GM19438 (cell line): ENCODE results near the gene C1QTNF9.
"Not testable (repeated sequence)": the region's sequence is repeated elsewhere in the genome, so short reads cannot be mapped to it uniquely, and the experiment has no call there.

Experiments used
- ATAC-seq: cut with Tn5 transposase; IDR thresholded peaks from one replicate; pipeline ENCODE4 v1.9.1; 2021; ENCODE audit warnings: low read depth; ENCODE audit not compliant: unreplicated experiment

Gene C1QTNF9

DNA sequence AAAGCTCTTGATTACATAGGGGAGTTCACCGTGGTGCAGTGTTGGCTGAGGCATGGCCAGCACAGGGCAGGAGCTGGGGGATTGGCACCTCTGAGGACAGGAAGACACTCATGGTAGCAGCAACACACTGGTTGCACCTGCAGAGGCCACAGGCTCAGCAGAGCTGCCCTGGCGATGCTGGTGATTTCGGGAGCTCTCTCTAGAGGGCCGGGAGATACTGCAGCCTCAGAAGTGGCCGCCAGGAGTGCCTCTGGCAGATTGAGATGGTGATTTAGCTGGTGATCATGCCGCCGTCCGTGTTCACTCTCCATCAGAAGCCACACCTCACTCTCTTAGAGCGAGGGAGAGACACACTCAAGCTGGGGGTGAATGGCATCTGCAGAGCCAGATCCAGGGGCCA, 49.9 kb downstream of the C1QTNF9 start:
- ATAC-seq: not testable (repeated sequence)

DNA sequence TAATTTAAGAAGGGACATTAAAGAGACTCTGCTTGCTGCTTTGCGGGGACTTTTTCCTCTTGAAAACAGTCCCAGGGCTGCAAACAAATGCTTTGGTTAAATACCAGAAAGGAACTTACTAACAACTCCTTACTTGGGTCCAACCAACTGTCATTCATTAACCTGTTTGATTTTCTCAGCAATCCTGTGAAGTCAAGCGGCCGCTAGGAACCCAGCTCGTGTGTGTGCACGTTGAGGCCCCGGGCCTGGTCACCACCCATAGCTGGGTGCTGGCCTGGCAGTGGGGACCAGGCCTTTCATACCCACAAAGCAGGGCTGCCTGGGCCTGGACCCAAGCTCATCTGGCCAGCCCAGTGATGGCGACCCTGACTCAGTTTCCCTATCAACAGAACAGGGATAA, 50.7 kb downstream of the C1QTNF9 start:
- ATAC-seq: no peak

DNA sequence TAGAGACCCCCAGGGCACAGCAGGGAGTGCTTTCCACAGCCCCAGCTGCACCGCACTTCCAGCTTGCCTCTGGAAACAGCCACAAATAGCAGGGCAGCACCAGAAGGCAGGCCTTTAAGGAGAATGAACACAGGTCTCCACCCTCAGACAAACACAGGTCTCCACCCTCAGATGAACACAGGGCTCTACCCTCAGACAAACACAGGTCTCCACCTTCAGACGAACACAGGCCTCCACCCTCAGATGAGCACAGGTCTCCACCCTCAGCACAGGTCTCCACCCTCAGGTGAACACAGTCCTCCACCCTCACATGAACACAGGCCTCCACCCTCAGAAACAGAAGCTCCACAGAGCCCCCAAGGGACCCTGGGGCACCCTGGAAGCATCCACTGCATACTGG, 51.7 kb downstream of the C1QTNF9 start:
- ATAC-seq: no peak

DNA sequence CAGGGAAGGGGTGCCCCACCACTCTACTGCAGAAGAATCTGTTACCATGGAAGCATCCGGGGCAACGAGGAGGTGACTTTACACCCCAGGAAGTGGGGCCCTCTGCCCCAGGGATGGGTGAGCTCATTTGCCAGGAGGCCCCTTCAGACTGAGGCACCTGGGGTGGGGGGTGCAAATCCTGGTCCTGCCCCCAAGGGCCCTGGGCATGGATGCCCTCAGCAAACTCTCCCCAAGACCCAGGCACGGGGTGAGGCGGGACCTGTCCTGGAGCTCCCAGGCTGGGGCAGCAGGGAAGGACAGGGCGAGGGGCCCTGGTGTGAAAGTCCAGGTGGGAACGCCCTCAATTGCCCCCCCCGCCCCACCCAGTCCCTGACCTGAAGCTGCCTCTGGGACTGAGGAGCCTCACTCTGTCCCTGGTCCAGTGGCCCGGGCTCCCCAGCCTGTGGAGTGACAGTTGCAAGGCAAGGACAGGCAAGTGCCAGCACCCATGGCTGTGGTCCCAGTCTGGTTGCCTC, 52.5 kb downstream of the C1QTNF9 start:
- ATAC-seq: no peak

DNA sequence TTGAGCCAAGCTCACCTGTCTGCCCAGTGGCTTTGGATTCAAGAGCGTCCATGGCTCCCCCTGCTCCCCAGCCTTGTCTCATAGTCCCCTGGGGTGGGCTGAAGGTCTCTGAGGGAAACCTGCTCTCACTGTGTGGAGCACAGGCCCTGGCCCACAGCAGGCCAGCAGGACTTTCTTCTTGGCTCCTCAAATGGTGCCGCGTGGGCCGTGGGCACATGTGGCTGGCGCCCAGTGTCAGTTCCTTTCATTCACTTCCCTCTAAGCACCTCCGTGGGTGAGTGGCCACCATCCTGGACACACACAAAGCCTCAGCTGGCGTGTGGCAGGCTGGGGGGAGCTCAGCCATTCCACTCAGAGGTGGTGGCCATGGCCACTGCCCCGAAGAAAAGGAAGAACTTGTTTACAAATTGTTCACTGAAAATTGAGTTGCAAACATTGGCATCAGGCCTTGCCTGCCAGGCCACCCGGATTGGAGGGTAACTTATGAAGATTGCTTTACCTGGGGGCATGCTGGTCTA, 53.1 kb downstream of the C1QTNF9 start:
- no peak for ATAC-seq

DNA sequence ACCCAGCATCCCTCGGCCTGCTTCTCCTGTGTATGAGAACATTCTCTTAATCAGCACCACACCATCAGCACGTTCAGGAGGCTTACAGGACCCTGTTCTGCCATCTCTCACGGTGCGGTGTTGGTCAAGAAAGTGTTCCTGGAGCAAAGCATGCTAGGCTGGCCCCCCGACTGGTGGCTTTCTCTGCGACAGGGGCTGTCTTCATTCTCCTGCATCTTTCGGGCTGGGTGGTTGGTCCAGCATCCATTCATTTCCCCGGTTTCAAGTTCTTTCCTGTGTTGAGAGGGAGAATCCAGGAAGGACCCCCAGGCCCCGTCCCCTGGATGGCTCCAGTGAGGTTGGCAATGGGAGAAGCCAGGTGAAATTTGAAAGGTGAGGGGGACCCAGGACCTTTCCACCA, 55.8 kb downstream of the C1QTNF9 start:
- no peak for ATAC-seq

DNA sequence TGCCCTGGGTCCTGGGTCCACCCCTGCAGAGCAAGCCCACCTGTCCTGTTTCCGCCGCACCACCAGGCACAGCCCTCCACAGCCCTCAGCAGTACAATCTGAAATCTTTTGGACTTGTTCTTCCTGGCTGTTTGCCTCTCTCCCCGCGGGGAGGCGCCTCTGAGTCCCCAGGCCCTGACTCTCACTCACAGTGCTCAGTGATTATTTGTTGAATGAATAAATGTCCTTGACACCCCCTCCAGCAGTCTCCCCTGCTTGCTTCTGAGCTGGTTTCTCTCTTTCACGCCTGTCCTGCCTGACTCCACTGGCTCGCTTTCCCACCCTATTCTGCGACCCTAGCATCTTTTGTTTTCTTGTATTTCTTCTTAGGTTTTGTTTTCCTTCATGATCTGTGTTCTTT, 56.9 kb downstream of the C1QTNF9 start:
- ATAC-seq: not testable (repeated sequence)

DNA sequence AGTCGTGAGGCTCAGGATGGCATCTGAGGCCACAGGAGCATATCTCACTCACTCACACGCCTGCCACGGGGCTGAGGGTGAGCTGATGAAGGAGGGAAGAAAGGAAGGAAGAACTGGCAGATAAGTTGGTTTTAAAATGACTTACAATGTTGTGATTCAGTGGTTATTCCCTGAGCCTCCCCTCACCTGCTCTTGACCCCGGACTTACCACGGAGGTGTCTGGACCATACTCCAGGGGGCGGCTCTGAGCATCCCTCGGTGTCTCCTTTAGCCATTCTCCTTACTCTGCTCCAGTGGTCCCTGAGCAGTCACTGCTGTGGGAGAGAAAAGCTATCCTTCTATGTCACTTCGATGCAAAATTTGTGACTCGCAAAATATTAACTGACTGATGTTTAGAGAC, 61.9 kb downstream of the C1QTNF9 start:
- not testable (repeated sequence) for ATAC-seq
